ENCODE results near the gene EFCAB12.

The EFCAB12 gene

DNA sequence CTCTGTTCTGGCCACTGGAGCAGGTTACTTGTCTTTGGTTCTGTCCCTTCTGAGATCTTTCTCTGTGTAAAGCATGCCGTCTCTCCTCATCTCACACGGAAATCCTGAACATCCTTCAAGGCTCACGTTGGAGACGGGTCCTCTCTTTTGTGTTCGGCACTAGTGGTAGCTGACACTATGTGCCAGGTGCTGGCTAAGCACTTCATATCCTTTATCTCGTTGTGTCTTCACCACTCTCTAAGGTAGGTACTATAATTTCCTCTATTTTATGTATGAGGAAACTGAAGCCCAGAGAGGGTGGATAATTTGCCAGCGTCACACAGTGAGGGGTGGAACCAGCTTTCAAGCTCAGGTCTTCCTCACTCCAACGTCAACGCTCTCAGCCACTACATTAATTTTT is 12.8 kb upstream of the EFCAB12 start:
- WGBS = 76% methylated on average over 6 of the region's 9 CpGs
- Histone ChIP-seq H3K4me2 (ENCODE audit: low read length, poor library complexity, severe bottlenecking) (peak overlapping the region; percentile 77), H3K27ac (ENCODE audit: low read length, poor library complexity, severe bottlenecking) (no peak overlapping the region), H2BK5ac (ENCODE audit: low read depth, low read length, poor library complexity, severe bottlenecking) (no peak overlapping the region), H3K4ac (ENCODE audit: low read depth in 1 of 2, low read length in 2 of 2) (peak overlapping the region in 1 of 2 experiments; percentile 7), H3K36me3 (ENCODE audit: control insufficient read depth in 1 of 2, insufficient read depth in 2 of 2, low read depth in 1 of 2, low read length in 2 of 2) (peaks cover 2 to 20% of the 10 kb centered on the region in 2 experiments), H3K27me3 (ENCODE audit: control insufficient read depth in 1 of 2, insufficient read depth in 1 of 2, low read length in 2 of 2) (no peaks in the 10 kb centered on the region), H3K9ac (ENCODE audit: low read length) (peak overlapping the region; percentile 93), H3K18ac (ENCODE audit: low read depth in 1 of 2, low read length in 2 of 2) (peak overlapping the region in 1 of 2 experiments; percentile 74), H2BK12ac (ENCODE audit: low read length in 2 of 2) (peak overlapping the region in 1 of 2 experiments; percentile 61), H4K91ac (ENCODE audit: low read length) (no peak overlapping the region), H3K14ac (ENCODE audit: low read length in 2 of 2) (no peak overlapping the region), H3K79me1 (replicated peaks; ENCODE audit: low read length, poor library complexity, severe bottlenecking) (peaks cover 26% of the 10 kb centered on the region), H3K23ac (ENCODE audit: low read length in 2 of 2) (no peak overlapping the region), H2BK120ac (ENCODE audit: low read depth, low read length) (no peak overlapping the region), H3K4me3 (ENCODE audit: insufficient read depth in 1 of 2, low read depth in 1 of 2, low read length in 2 of 2) (peak overlapping the region in 1 of 2 experiments; percentile 98), H2BK15ac (ENCODE audit: low read depth, poor library complexity, severe bottlenecking) (no peak overlapping the region), H4K8ac (ENCODE audit: low read length) (no peak overlapping the region), H2AK5ac (ENCODE audit: low read length, severe bottlenecking) (no peak overlapping the region), H3K9me3 (ENCODE audit: control insufficient read depth, low read length) (no peaks in the 10 kb centered on the region), H3K4me1 (ENCODE audit: control insufficient read depth, insufficient read depth, low read depth, low read length) (peaks cover 6% of the 10 kb centered on the region), H2AFZ (ENCODE audit: low read depth, low read length) (no peak overlapping the region)
- no peak for DNase-seq

DNA sequence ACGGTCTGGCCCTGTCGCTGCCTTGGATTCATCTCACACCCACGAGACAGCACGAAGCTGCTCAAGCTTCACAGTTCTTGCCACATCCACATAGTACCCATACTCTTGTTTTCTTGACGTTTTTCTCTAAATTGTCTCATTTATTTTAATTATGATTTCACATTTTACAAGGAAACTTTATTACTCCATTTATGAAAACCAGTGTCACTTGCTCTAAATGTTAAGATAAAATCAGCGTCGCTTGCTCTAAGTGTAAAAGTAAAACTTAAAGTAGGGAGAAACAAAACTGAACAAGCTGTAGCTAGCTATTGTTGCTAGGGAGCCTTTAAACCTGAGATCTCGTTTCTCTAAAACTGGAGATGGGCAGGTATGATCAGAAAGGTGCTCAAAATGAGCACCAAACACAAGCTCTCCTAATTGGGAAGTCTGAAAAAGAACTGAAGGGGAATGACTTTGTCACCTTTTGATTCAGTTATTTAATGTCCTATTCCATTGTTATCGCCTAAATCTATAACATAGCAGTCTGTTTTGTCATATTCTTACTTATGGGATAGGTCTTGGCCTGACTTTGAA is 12.3 kb upstream of the EFCAB12 start:
- no peak overlapping the region for H2AK5ac ChIP-seq (ENCODE audit: low read length, severe bottlenecking)
- no peak overlapping the region for H2BK12ac ChIP-seq (ENCODE audit: low read length in 2 of 2)
- no peak overlapping the region for H2BK5ac ChIP-seq (ENCODE audit: low read depth, low read length, poor library complexity, severe bottlenecking)
- H3K4me2 ChIP-seq (ENCODE audit: low read length, poor library complexity, severe bottlenecking) = peak overlapping the region; percentile 77
- peak overlapping the region; percentile 93 for H3K9ac ChIP-seq (ENCODE audit: low read length)
- peak overlapping the region; percentile 81 to 98 for H3K4me3 ChIP-seq (ENCODE audit: insufficient read depth in 1 of 2, low read depth in 1 of 2, low read length in 2 of 2)
- peak overlapping the region in 1 of 2 experiments; percentile 93 for H3K18ac ChIP-seq (ENCODE audit: low read depth in 1 of 2, low read length in 2 of 2)
- peaks cover 2 to 25% of the 10 kb centered on the region in 2 experiments for H3K36me3 ChIP-seq (ENCODE audit: control insufficient read depth in 1 of 2, insufficient read depth in 2 of 2, low read depth in 1 of 2, low read length in 2 of 2)
- 15% methylated on average over 7 of the region's 9 CpGs for WGBS
- H4K91ac ChIP-seq (ENCODE audit: low read length) = no peak overlapping the region
- H3K4me1 ChIP-seq (ENCODE audit: control insufficient read depth, insufficient read depth, low read depth, low read length) = peaks cover 5% of the 10 kb centered on the region
- H3K27me3 ChIP-seq (ENCODE audit: control insufficient read depth in 1 of 2, insufficient read depth in 1 of 2, low read length in 2 of 2) = no peaks in the 10 kb centered on the region
- no peak overlapping the region for H3K23ac ChIP-seq (ENCODE audit: low read length in 2 of 2)
- H3K79me1 ChIP-seq (replicated peaks; ENCODE audit: low read length, poor library complexity, severe bottlenecking) = peaks cover 26% of the 10 kb centered on the region
- no peak overlapping the region for H3K4ac ChIP-seq (ENCODE audit: low read depth in 1 of 2, low read length in 2 of 2)
- no peak overlapping the region for H2AFZ ChIP-seq (ENCODE audit: low read depth, low read length)
- no peaks in the 10 kb centered on the region for H3K9me3 ChIP-seq (ENCODE audit: control insufficient read depth, low read length)
- no peak overlapping the region for H4K8ac ChIP-seq (ENCODE audit: low read length)
- no peak for DNase-seq
- no peak overlapping the region for H3K14ac ChIP-seq (ENCODE audit: low read length in 2 of 2)
- H3K27ac ChIP-seq (ENCODE audit: low read length, poor library complexity, severe bottlenecking) = peak overlapping the region; percentile 25
- no peak overlapping the region for H2BK120ac ChIP-seq (ENCODE audit: low read depth, low read length)
- no peak overlapping the region for H2BK15ac ChIP-seq (ENCODE audit: low read depth, poor library complexity, severe bottlenecking)

GRCh38 chr3:129439817-129440617 is 11.6 kb upstream of the EFCAB12 start, which contains the start of the genes IFT122 and MBD4:
Gene IFT122 (plus strand): TSS chr3:129440224. CDS start chr3:129440331, 107 bp downstream.
Gene MBD4 (minus strand): TSS chr3:129439948. CDS start chr3:129439833, 115 bp downstream.
- WGBS = under 1% methylated on average over 70 of the region's 75 CpGs
- Histone ChIP-seq H2AFZ (ENCODE audit: low read depth, low read length) (peak within 1 kb of the TSS; percentile 93), H4K8ac (ENCODE audit: low read length) (peak within 1 kb of the TSS; percentile 91), H2BK5ac (ENCODE audit: low read depth, low read length, poor library complexity, severe bottlenecking) (peak within 1 kb of the TSS; percentile 1), H3K4ac (ENCODE audit: low read depth in 1 of 2, low read length in 2 of 2) (peak within 1 kb of the TSS; percentile 93 to 96), H2AK5ac (ENCODE audit: low read length, severe bottlenecking) (no peak within 1 kb of the TSS), H3K27me3 (ENCODE audit: control insufficient read depth in 1 of 2, insufficient read depth in 1 of 2, low read length in 2 of 2) (no peaks in the 10 kb centered on the region), H3K9ac (ENCODE audit: low read length) (peak within 1 kb of the TSS; percentile 97), H3K18ac (ENCODE audit: low read depth in 1 of 2, low read length in 2 of 2) (peak within 1 kb of the TSS; percentile 85 to 95), H2BK12ac (ENCODE audit: low read length in 2 of 2) (peak within 1 kb of the TSS; percentile 25 to 63), H3K4me2 (ENCODE audit: low read length, poor library complexity, severe bottlenecking) (peak within 1 kb of the TSS; percentile 85), H3K4me3 (ENCODE audit: insufficient read depth in 1 of 2, low read depth in 1 of 2, low read length in 2 of 2) (peak within 1 kb of the TSS; percentile 98 to 99), H3K27ac (ENCODE audit: low read length, poor library complexity, severe bottlenecking) (peak within 1 kb of the TSS; percentile 52), H4K91ac (ENCODE audit: low read length) (peak within 1 kb of the TSS; percentile 96), H3K9me3 (ENCODE audit: control insufficient read depth, low read length) (no peaks in the 10 kb centered on the region), H3K36me3 (ENCODE audit: control insufficient read depth in 1 of 2, insufficient read depth in 2 of 2, low read depth in 1 of 2, low read length in 2 of 2) (peaks cover 2 to 32% of the 10 kb centered on the region in 2 experiments), H3K23ac (ENCODE audit: low read length in 2 of 2) (no peak within 1 kb of the TSS), H2BK120ac (ENCODE audit: low read depth, low read length) (peak within 1 kb of the TSS; percentile 87), H3K79me1 (replicated peaks; ENCODE audit: low read length, poor library complexity, severe bottlenecking) (peaks cover 24% of the 10 kb centered on the region), H2BK15ac (ENCODE audit: low read depth, poor library complexity, severe bottlenecking) (peak within 1 kb of the TSS; percentile 98), H3K4me1 (ENCODE audit: control insufficient read depth, insufficient read depth, low read depth, low read length) (peaks cover 5% of the 10 kb centered on the region), H3K14ac (ENCODE audit: low read length in 2 of 2) (peak within 1 kb of the TSS in 1 of 2 experiments; percentile 96)
- peak; percentile 100 for DNase-seq
